NCI-H2029 treated with DMSO at 0.1 percent for 48 hours (cell line): ENCODE results near the gene KRTAP10-12.

Source experiments
- DNase-seq: peaks from one replicate; lab custom pipeline; 2025; lab: John Stamatoyannopoulos, UW

The KRTAP10-12 gene

DNA sequence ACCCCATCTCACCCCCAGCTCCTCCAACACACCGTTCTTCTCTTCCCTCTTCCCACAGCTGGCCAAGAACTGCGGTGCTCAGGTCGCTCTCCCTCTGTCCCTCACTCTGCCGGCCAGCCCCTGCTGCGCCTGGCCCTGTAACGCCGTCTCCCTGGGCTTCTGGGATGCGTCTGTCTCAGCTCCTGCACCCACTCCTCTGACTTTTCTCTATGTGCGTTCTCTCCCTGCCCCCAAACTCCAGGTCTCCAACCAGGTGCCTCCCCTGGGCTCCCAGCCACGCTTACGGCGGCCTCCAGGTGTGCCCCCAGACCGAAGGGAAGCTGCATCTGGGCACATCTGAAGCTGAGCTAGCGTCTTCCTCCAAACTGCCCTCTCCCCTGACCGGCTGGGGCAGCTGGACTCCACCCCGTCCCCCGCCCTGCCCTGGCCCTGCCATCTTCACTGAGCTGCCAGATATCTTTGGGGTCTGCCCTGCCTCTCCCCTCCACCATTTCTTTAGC is 2.6 kb downstream of the KRTAP10-12 start:
- DNase-seq, result no peak

DNA sequence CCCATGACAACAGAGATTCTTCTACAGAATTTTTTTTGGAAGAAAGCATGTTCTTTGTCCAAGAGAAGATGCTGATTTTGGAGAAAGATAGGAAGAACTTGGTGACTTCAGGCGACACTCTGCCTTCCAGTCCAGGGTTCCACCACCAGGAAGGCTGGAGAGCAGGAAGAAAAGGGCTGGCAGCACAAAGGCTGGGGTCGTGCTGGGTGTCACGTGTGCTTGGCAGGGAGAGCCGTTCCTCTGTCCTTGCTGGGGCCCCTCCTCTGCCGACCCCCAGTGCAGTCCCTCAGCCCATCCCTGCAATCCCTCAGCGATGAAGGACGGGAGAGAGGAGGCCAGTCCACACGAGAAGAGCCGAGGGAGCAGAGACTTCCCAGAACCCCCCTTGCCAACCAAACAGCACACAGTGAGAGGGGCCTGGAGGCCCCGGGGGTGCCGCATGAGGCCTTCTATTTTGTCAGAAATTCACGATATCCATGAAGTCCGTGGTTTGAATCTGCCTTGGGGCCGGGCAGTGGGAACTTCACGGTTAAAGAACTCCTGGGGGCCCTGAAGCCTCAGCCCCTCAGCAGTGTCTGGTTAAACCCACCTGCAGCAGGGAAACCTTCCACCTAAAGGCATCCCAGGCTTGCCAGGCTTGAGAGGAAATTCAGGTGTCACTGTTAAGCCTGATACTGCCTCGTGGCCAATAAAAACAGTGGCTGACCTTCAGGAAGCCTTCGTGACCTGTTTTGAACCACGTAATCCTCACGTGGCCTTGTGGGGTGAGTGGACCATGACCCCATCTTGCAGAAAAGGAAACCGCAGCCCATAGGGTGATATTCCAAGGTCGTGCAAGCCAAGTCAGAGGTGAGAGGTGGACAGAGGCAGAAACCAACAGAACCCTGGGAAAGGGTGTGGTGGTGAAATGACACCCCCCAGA is 3.4 kb downstream of the KRTAP10-12 start:
- no peak for DNase-seq

DNA sequence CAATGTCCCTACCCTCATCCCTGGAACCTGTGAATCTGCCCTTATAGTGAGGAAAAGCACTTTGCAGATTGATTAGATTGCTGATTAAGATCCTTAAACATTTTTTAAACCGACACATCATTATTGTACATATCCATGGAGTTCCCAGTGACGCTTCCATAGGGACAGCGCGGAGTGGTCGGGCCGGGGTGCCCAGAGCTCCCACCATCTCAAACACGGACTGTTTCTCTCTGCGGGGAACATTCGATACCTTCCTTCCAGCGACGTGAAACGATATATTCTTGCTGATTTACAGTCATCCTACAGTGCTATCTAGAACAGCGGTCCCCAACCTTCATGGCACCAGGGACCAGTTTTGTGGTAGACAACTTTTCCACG is 4.0 kb downstream of the KRTAP10-12 start:
- no peak for DNase-seq

DNA sequence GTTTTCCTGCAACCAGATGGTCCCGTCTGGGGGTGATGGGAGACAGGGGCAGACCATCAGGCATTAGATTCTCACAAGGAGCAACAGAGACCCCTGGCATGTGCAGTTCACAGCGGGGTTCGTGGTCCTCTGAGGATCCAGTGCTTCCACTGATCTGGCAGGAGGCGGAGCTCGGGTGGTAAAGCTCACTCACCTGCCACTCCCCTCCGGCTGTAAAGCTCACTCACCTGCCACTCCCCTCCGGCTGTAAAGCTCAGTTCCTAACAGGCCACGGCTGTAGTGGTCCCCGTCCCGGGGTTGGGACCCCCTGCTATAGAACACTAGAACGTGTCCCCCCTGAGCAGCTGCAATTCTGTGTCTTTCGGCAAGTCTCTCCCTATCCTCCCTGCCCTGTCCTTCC is 4.6 kb downstream of the KRTAP10-12 start:
- DNase-seq, result no peak

DNA sequence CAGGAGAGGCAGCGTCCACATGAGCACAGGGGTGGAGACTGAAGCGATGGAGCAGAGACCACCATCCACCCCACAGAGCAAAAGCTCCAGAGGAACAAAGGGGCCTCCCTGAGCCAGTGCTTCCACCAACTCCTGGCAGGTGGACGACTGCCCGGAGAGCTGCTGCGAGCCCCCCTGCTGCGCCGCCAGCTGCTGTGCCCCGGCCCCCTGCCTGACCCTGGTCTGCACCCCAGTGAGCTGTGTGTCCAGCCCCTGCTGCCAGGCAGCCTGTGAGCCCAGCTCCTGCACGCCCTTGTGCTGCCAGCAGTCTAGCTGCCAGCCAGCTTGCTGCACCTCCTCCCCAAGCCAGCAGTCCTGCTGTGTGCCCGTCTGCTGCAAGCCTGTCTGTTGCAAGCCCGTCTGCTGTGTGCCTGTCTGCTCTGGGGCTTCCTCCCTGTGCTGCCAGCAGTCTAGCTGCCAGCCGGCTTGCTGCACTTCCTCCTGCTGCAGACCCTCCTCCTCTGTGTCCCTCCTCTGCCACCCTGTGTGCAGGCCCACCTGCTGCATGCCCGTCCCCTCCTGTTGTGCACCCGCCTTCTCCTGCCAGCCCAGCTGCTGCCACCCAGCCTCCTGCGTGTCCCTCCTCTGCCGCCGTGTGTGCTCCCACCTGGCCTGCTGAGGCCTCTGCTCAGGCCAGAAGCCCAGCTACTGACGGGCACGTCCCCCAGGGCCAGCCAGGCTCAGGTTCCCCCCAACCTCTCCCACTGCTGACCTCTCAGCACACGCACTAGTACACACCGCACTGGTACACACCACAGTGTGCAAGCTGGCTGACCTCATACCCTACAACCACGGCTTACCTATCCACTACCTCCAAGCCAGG is 5.4 kb downstream of the KRTAP10-12 start:
- no peak for DNase-seq

DNA sequence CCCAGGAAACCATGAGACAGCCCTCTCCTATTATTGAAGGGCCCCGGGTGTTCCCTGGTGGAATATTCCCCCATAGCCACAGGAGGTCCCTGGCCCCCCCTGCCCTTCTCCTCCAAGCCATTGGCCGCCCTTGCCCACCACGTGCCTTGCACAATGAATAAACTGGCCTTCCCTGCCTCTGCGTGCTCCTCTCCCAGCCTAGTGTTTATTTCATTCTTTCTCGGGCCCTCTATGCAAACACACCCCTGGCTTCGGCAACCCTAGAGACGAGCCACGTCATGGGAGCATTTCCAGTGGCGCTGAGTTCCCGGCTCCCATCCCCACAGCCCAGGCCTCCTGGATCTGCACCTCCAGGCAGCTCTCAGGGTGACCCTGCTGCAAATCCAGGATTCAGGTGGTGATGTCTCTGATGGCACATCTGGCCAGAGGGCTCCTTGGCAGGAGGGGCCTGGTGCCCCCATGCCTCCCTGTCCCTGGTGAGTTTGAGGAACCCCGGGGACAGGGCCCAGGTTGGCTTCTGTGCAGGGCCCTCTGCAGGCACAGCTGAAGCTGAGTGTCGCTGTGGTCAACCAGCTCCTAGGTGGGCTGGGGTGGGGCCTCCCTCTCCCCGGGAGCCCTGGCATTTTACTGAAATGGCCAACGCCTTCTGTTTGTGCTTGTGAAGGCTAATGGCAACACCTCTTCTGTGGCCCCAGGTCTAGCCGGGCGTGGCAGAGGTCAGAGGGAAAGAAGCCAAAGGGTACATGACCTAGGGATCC is 6.2 kb downstream of the KRTAP10-12 start:
- peak; percentile 10 for DNase-seq

DNA sequence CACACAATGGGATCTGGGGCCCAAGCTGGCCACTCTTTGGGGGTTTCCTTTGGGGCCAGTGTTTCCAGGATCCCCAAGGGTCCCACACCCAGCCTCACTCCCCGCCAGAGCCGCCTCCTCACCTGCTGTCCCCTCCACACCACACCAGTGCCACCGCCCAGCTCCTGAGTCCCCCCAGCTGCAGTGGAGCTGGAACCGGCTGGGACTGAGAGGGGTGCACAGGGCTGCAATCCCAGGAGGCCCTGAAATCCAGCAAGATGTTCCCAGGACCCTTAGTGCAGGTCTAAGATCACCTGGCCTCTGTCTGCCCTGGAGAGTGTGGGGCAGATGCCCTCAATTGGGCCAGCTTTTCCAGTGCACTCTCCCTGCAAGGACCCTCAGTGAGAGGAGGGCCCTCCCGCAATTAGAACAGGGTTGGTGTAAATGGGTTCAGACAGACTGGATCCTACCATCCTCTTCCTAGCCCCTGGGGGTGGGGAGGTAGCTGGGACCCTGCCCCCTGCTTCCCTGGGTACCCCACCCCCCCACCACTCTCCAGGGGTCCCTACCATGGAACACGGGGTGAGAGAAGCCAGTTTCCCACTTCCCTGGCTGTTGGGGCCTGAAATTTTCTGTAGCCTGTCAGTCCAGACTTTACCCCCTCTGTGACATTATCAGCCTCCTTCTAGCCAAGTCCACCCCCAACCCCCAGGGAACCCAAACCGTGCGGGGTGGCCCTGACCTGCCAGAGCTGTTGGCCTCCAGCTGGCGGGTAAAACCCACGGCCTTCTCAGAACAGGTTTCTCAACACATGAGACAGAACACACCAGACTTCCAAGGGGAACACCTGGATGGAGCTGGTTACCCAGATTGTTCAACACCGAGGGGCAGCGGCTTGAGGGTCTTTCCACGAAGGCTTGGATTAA is 7.0 kb downstream of the KRTAP10-12 start:
- DNase-seq, result no peak

DNA sequence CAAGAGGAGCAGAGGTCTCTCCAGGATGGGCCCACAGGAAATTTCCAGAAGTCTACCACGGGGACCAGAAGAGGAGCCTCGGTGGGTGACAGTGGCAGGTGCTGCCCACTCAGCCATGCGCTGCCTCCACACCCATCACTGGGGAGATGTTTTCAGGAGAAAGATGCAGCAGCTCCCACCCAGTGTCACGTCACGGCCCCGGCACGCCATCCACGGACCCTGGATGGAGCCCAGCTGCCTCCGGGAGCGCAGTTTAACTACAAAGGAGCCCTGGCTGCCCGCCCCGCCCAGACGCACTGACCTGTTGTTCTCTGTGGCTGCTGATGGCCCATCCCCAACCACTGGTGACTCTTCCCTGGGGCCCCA is 7.6 kb downstream of the KRTAP10-12 start:
- no peak for DNase-seq

DNA sequence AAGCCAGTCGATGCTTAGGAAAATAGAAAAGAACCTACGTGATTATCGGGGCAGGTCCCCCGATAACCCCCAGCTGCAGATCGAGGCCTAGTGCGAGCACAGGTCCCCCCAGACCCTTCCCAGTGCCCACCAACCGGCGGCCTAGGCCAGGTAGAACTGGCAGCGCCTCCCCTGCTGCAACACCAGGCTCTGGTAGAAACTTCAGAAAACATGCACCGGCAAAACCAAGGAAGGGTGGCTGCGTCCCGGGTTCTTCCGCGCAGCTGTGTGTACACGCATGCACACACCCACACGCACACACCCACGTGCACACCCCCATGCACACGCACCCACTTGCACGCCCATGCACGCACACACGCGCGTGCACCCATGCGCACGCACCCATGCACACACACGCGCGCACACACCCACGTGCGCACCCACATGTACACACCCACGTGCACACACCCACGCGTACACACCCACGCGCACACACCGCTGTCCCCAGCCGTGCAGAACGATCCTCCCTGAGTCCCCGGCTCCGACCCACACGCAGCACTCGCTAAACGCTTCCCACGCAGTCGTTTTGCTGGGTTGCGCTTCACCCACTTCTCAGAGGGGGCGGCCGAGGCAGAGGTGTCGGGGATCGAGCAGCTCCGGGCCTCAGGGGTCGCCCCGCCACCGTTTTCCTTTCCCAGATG is 9.2 kb downstream of the KRTAP10-12 start:
- no peak for DNase-seq

DNA sequence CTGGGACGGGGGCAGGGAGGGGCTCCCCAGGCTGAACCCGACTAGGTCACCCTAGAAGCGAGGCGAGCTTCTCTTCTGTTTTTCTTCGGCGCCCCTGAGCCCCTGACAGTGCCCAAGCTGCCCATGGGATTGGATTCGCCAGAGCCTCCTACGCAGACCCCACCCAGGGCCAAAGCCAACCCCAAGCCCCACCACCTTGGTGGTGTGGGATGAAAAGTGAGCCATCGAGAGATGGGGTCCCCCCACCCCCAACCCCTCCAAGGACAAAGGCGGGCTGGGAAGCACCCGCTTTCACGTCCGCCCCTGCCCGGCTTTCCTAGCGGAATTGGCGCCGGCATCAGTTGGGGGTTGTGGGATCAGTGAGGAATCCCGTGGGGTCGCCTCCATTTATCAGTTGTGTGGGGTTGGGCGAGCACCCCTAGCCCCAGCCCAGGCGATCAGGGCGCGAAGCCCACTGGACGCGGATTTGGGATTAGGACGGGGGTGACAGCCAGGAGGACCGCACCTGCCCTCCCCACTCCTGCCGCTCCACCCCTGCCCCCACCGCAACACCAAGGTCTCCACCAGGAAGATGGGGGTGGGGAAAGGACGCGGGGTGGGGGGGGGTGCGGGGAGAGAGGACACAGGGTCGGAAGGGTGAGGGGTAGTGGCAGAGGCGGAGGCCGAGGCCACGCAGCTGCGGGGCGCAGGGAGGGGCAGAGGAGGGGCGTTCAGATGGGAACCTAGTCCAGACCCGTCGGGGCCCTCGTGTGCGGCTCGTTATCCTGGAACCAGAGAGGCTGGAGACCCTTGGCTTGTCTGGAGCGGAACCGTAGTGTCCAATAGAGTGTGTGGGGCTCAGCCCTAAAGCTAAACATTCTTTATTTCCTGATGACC is 10.0 kb downstream of the KRTAP10-12 start:
- no peak for DNase-seq

DNA sequence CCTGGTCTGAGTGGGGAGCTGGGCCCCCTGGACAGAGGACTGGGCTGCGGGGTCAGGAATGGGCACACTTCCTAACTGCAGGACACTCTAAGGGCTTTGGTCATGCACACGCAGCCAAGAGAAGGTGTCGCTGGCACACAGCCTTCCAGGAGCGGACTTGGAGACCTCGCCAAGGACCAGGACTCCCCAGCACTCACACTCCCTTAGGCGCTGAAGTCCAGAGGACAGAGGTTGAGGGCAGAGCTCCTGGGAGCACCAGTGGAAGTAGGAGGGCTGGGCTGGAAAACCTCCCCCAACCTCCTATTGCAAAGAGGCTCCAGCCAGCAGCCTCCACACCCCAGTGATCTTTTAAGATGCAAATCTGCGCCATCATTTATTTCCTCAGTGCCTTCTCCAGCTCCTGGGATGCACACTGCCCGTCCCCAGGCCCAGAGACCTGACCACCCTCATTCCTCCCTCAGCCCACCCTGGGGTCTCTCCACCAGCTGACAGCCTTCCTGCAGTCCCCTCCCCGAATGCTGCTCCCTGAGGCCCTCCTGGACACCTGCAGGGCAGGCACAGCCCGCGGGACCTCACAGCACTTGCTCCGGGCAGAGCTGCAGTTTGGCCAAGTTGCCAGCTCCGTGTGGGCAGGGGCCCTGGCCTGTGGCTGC is 11.4 kb downstream of the KRTAP10-12 start:
- DNase-seq, result no peak

DNA sequence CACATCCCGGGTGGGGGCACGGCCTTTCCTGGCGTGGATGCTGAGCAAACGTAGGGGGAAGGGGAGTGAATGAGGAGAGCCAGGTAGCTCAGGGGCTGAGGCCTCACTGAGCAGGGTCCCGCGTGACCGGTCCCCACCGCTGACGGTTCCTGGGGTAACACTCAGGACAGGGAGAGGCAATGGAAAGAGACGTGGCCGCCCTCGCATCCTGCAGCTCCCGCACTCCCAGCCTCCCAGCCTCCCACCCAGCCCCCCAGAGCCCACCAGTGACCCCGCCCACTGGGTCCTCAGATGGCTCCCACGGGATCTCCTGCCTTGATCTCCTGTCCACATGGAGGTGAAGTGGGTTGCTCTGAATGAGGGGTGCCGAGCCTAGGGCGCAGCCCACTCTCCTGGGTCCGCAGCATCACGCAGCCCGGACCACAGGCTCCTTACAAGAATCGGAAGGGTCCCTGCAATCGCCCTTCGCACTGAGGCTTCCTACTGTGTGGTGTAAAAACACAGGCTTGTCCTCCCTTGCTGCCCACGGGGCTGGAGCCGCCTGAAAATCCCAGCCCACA is 12.0 kb downstream of the KRTAP10-12 start:
- DNase-seq, result no peak

DNA sequence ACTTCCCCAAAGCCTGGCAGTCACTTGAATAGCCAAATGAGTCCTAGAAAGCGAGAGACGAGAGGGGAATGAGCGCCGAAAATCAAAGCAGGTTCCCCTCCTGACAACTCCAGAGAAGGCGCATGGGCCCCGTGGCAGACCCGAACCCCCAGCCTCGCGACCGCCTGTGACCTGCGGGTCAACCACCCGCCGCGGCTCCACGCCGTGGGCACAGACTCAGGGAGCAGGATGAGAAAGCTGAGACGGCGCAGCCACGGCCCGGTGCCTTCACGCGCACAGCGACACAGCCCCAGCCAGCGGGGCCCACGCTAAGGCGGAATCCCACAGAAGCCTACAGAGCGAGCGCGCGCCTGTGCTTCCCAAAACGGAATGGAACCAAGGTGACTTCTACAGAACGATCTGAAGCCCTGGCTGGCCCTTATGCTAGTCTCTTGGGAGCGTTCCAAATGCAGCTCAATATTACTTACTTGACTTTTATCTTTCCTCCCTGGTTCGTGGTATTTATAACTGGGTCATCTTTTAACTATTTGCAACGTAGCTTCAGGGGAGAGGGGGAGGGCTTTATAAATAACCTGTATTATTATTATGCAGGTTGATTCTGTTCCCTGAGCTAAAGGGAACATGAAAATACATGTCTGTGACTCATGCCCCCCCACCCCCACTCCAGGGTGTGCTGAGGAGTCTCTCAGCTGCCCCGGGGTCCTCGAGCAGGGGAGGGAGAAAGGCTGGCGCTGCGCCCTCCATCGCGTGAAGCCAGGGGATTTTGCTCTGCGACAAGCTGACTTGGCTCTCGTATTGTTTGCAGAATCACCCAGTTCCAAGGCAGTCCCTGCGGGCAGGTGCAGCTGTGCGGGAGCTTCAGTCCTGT is 12.7 kb downstream of the KRTAP10-12 start:
- peak; percentile 82 for DNase-seq

DNA sequence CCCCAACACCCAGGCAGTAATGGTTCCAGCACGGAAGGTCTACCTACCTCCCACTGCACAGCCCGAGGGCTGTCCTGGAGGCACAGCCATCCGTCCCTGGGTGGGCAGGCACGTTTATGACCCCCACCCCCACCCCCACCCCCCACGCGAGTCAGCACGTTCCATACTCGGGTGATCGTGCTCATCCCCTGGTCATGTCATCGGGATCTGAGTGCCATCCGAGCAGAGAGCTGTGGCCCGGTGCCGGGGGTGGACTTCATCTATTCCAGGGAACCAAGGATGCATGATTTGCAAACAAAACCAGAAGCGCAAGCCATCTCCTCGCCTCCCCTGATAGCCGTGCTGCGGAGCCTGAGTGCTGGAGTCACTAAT is 13.3 kb downstream of the KRTAP10-12 start:
- no peak for DNase-seq

DNA sequence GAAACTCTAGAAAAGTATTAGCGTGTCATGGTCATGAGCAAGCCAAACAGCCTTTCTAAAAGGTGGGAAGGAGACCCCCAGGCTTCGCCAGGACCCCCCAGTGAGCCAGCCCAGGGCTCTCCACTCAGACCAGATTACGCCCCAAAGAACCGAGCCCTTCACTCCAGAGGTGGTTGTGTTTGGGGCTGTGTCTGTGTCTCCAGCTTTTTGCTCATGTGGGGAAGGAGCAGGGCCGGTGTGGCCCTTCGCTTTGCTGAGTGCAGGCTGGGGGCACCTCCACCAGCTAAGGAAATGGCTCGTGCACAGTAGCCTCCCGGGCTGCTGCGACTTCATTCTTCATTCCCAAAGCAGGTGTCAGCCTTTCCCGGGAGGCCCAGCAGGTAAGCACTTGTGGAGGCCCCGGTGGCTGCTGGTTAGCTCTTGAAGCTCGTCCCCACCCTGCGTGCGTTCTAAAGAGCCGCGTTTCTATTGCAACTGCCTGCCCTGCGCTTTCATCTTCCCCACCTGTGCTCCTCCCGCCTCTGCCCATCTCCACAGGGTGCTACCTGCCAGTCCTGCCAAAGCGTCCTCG is 13.9 kb downstream of the KRTAP10-12 start:
- DNase-seq, result peak; percentile 77

DNA sequence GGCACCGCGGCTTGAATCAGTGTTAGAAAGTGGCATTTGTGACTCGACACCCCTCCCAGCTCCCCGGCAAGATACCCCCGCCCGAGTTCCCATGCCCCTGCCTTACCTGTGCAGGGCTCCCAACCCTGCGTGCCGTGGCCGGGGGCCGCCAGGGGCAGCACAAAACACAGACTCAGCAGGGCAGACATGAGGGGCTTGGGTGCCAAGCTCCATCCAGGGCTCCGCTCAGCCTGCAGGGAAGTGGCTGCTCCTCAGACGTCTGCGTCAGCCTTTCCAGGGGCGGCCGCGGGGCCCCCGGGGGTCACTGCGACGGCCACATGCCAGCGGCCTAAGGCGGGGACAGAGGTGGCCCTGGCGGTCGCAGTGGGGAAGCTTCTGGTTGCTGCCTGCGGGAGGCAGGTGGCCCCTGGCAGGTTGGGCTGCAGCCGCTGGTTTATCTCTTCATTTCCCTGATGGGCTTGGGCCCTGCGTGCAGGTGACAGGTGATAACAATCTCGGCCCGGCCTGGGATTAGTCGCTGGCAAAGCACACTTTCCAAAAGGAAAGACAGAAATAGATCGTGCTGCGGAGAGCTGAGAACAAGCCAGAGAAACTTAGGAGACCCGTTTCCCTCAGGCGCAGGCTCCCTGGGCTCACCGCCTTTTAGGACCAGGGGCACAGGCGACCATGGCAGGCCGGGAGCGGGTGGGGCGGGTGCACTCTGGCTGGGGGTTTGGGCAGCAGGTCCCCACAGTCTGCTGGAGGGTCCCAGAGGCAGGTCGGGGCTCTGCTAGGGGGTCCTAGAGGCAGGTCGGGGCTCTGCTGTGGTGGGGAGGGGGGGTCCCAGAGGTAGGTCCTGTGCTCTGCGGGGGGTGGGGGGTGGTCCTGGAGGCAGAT is 14.6 kb downstream of the KRTAP10-12 start, which contains the start of gene TSPEAR:
Gene TSPEAR (minus strand): TSS at position 246 of the 876 bp plus-strand sequence. CDS start 58 bp downstream, at position 188.
- peak; percentile 37 for DNase-seq
